H1 (cell line): ENCODE data around the gene FBH1. TPM values are rescaled to one million over a fixed set of nuclear protein-coding genes. Genes with fewer than 3 reads are reported as not detected.

Source experiments
- CTCF ChIP-seq, 3 experiments: IDR thresholded peaks; 1 replicate in 2 of 3; 2 replicates in 1 of 3; pipeline versions ENCODE4 v1.5.1 to v1.6.1; 2011; ENCODE audit warnings: low read length in 3 of 3, mild to moderate bottlenecking in 3 of 3, inconsistent platforms in 2 of 3, low read depth in 1 of 3, moderate library complexity in 1 of 3; ENCODE audit not compliant: insufficient read depth in 1 of 3; ENCODE audit errors: control extremely low read depth in 1 of 3
- EGR1 ChIP-seq: IDR thresholded peaks from 2 replicates; pipeline ENCODE4 v1.6.1; 2011; ENCODE audit warnings: low read depth, low read length, borderline replicate concordance
- TAF1 ChIP-seq: IDR thresholded peaks from 2 replicates; pipeline ENCODE4 v1.6.1; 2011; ENCODE audit warnings: mild to moderate bottlenecking, low read depth, low read length
- polyA plus RNA-seq, 7 experiments: library from polyadenylated mRNA; depleted of rRNA in 3 of 7; stranded (reverse) in 5 of 7; unstranded in 2 of 7; fragments of >200 nt in 5 of 7; fragments of 200-250 nt in 2 of 7; gene quantifications; 1 replicate in 5 of 7; 2 replicates in 1 of 7; 4 replicates in 1 of 7; pipeline versions ENCODE4 v1.2.1 to v1.2.3, GENCODE V29; 2011 to 2013; ENCODE audit warnings: missing spikeins in 2 of 7, mixed read lengths in 2 of 7
- total RNA-seq: library from RNA; stranded (reverse); fragmentation: NEBNext Ultra II Directional; extraction: Animal tissue kit (Norgen Biotek cat#: 25700); gene quantifications from 2 replicates; pipeline ENCODE4 v1.2.1, GENCODE V29; 2021

FBH1 gene
- total and polyA plus RNA-seq, 2 of the 8 experiments (the other 6 are each of a cell fraction or from before 2014, with no cell fraction given) = 31.1 to 51.8 TPM

GRCh38 chr10:5968037-5968680 is 78.1 kb downstream of the FBH1 start (continued):
- no peak for TF ChIP-seq CTCF (IDR thresholded peaks at IDR 0.05; ENCODE audit: control extremely low read depth in 1 of 3, insufficient read depth in 1 of 3, low read depth in 1 of 3, low read length in 3 of 3)
- no peak for TF ChIP-seq TAF1
- no peak for TF ChIP-seq EGR1
